Measurements from ENCODE around the gene SS18.

Gene SS18

DNA sequence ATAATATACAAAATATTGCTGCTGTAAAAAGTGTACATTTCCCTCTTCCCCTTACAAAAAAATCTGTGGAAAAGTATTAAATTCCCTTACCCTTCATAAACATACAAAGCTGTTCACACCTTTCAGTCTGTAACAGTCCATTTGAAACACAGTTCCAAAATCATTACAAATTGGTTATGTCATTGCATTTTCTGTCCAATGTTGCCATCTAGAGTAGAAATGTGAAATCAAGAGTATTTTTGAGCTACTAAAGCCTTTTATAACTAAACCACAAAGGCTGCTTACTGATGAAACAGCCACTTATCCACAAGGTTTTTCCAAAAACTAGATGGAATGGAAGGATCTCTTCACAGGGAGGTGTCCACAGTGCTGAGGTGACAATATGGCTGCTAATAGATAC is 72.5 kb downstream of the SS18 start:
- TF ChIP-seq, protein P1, sequence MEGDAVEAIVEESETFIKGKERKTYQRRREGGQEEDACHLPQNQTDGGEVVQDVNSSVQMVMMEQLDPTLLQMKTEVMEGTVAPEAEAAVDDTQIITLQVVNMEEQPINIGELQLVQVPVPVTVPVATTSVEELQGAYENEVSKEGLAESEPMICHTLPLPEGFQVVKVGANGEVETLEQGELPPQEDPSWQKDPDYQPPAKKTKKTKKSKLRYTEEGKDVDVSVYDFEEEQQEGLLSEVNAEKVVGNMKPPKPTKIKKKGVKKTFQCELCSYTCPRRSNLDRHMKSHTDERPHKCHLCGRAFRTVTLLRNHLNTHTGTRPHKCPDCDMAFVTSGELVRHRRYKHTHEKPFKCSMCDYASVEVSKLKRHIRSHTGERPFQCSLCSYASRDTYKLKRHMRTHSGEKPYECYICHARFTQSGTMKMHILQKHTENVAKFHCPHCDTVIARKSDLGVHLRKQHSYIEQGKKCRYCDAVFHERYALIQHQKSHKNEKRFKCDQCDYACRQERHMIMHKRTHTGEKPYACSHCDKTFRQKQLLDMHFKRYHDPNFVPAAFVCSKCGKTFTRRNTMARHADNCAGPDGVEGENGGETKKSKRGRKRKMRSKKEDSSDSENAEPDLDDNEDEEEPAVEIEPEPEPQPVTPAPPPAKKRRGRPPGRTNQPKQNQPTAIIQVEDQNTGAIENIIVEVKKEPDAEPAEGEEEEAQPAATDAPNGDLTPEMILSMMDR (IDR thresholded peaks at IDR 0.05; ENCODE audit: low read depth, low read length, missing control alignments): no peak
- H3K4me3 ChIP-seq (ENCODE audit: low read depth, low read length): no peak overlapping the region
- no peak for DNase-seq (ENCODE audit: low read depth)
- in situ Hi-C loops (cut with HindIII; ENCODE audit: low sequenced_read_pairs): no loop called here

DNA sequence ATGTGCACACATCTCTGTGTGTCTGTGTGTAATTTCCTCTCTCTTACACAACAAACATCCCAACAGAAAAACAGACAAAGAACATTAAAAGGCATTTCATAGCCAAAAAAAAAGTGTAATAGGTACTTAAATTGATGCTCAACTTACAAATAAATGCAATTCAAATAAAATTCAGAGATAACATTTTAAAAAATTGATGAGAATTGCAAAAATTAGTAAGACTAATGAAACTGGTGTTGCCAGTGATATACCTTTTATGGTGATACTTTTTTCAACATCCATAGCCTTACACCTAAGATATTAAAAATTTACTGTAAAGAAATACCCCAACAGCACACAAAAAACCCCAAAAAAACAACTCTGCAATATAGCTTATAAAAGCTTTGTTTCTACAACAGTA is 76.0 kb downstream of the SS18 start:
- TF ChIP-seq, protein P1 (IDR thresholded peaks at IDR 0.05; ENCODE audit: low read depth, low read length, missing control alignments): no peak
- no peak for DNase-seq (ENCODE audit: low read depth)
- in situ Hi-C loops (cut with HindIII; ENCODE audit: low sequenced_read_pairs): no loop called here
- no peak overlapping the region for H3K4me3 ChIP-seq (ENCODE audit: low read depth, low read length)

DNA sequence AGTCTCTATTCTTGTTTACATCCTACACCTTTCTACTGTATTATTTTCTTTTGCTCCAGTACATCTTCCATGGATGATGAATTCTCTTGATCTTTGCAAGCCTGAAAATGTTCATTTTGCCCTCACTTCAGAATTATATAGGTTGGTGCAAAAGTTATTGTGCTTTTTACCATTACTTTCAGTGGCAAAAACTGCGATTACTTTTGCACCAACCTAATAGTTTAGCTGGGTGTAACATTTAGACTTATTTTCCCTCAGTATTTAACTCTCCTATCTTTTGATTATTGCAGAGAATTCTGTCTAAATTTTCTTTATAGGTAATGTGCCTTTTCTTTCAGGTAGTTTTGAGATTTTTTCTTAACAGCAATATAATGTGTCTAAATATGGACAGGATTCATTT is 81.8 kb downstream of the SS18 start:
- no peak for DNase-seq (ENCODE audit: low read depth)
- TF ChIP-seq, protein P1 (IDR thresholded peaks at IDR 0.05; ENCODE audit: low read depth, low read length, missing control alignments): no peak
- no peak overlapping the region for H3K4me3 ChIP-seq (ENCODE audit: low read depth, low read length)
- in situ Hi-C loops (cut with HindIII; ENCODE audit: low sequenced_read_pairs): no loop called here

DNA sequence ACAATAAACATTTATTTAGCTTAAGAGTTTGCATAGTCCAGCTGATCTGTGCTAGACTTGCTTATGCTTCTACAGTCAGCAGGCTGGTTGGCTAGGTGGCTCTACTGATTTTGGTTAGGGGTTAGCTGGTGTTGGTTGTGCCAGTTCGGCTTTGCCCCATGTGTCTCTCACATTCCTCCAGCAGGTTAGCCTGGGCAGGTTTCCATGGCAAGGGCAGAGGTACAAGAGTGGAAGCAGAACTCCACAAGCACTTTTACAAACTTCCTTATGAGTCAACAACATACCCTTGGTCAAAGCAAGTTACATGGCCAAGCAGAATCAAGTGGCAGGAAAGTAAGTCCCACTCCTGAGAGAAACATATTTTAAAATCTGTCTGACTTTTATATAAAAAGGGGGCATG is 82.3 kb downstream of the SS18 start:
- TF ChIP-seq, protein P1 (IDR thresholded peaks at IDR 0.05; ENCODE audit: low read depth, low read length, missing control alignments): no peak
- no peak for DNase-seq (ENCODE audit: low read depth)
- in situ Hi-C loops (cut with HindIII; ENCODE audit: low sequenced_read_pairs): no loop called here
- H3K4me3 ChIP-seq (ENCODE audit: low read depth, low read length): no peak overlapping the region

DNA sequence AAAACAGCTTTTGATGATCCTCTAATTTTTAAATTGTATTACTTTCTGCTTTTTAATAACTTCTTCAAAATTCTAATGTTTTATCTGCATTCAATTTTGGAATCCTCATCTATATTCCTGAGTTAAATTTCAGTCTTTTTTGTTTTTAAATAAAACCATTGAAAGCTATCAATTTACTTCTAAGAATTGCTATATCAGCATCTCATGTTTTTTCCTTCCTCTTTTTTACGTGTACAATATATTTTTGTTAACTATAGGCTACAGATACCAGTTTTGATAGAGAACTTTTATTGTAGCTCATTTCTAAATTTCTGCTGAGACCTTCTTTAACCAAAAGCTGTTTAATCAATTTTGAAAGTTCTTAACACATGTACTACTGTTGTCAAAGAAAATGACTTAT is 84.5 kb downstream of the SS18 start:
- DNase-seq (ENCODE audit: low read depth): no peak
- in situ Hi-C loops (cut with HindIII; ENCODE audit: low sequenced_read_pairs): no loop called here
- H3K4me3 ChIP-seq (ENCODE audit: low read depth, low read length): no peak overlapping the region
- TF ChIP-seq, protein P1 (IDR thresholded peaks at IDR 0.05; ENCODE audit: low read depth, low read length, missing control alignments): no peak

DNA sequence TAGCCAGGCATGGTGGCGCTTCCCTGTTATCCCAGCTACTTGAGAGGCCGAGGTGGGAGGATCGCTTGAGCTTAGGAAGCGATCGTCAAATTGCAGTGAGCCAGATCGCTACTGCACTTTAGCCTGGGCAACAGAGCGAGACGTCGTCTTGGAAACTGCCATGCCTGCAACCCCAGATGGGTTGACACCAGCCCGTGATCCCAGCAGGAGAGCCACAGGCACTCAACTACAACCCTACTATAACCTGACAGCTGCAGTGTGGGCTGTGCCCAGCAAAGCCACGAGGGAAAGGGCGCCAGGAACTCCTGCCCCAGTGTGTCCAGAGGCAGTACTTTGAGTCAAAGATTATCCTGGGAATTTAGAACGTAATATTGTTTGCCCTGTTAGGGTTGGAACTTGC is 85.6 kb downstream of the SS18 start:
- in situ Hi-C loops (cut with HindIII; ENCODE audit: low sequenced_read_pairs): no loop called here
- no peak overlapping the region for H3K4me3 ChIP-seq (ENCODE audit: low read depth, low read length)
- TF ChIP-seq, protein P1 (IDR thresholded peaks at IDR 0.05; ENCODE audit: low read depth, low read length, missing control alignments): no peak
- no peak for DNase-seq (ENCODE audit: low read depth)

DNA sequence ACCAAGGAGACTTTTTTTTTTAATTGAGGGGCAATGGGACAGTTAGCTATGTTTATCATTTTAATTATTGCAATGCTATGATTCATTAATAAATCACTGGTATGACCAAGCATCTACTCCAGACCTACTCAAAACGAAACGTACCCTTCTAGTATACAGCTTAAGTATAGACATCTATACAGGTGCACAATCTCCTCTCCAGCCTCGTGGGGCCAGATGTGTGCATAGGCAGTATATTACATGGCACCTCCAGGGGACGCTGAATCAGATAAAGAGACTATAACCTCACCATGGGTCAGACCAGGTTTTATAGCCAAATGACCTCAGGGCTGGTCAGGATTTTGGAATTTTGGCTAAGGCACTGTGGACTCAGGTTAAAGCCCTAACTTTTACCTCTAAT is 86.6 kb downstream of the SS18 start:
- in situ Hi-C loops (cut with HindIII; ENCODE audit: low sequenced_read_pairs): no loop called here
- TF ChIP-seq, protein P1 (IDR thresholded peaks at IDR 0.05; ENCODE audit: low read depth, low read length, missing control alignments): no peak
- no peak overlapping the region for H3K4me3 ChIP-seq (ENCODE audit: low read depth, low read length)
- DNase-seq (ENCODE audit: low read depth): no peak

Data from astrocyte of the cerebellum (primary cell).